Choroid plexus epithelial cell (primary cell): ENCODE results near the gene KCNQ5.

Experiments used
- DNase-seq: peaks from one replicate; pipeline ENCODE4 v3.0.0-alpha.2; 2010; ENCODE audit warnings: low read depth
- H3K4me3 ChIP-seq: 2 replicates; pipeline ENCODE4 v1.5.1; 2011; ENCODE audit warnings: low read depth, mild to moderate bottlenecking, control low read depth, low read length, moderate library complexity
- CTCF ChIP-seq: conservative IDR thresholded peaks from 2 replicates; pipeline ENCODE4 v1.5.1; 2011; ENCODE audit warnings: low read depth, mild to moderate bottlenecking, control low read depth, inconsistent platforms, low read length, moderate library complexity

Gene KCNQ5

DNA sequence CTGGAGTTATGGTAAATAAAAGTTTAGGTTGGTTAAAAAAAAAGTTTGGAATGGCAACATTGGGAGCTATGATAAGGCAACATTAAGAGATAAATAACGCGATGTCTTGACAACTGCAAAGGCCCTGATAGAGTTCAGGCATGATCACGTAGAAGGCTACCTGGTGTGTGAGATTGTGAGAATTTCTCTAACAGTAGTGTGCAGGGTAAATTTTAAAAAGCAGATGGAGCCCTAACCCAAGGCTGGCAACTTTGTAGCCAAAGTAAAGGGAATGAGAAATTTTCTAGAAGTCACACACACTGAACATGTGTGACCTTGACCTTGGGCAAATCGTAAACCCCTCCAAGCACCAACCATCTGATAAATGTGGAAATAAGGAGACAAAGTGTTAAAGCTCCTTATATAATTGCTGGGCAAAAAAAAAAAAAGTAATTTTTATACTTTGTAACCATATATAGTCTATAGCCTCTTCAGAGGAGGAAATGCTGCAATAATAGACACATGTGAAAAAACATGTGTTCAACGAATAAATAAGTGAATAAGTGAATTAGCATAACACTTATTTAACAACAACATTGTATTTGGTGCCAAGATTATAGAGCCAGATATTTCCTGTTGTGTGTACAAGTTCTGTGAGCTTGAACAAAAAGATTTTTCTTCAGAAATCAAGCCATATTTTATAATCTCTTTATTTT lies 18.2 kb downstream of the KCNQ5 start:
- H3K4me3 ChIP-seq: no peak overlapping the region
- no peak for DNase-seq
- peak; percentile 18 for TF ChIP-seq CTCF

- no peak for DNase-seq
- H3K4me3 ChIP-seq: no peak overlapping the region
- no peak for TF ChIP-seq CTCF
Observed at GRCh38 chr6:72640615-72640930, 18.7 kb downstream of the KCNQ5 start.

- no peak for DNase-seq
- TF ChIP-seq CTCF: no peak
- H3K4me3 ChIP-seq: no peak overlapping the region
Observed at GRCh38 chr6:72642435-72642834, 20.6 kb downstream of the KCNQ5 start.

- H3K4me3 ChIP-seq: no peak overlapping the region
- DNase-seq: no peak
- peak; percentile 13 for TF ChIP-seq CTCF
Observed at GRCh38 chr6:72643214-72643613, 21.4 kb downstream of the KCNQ5 start.

DNA sequence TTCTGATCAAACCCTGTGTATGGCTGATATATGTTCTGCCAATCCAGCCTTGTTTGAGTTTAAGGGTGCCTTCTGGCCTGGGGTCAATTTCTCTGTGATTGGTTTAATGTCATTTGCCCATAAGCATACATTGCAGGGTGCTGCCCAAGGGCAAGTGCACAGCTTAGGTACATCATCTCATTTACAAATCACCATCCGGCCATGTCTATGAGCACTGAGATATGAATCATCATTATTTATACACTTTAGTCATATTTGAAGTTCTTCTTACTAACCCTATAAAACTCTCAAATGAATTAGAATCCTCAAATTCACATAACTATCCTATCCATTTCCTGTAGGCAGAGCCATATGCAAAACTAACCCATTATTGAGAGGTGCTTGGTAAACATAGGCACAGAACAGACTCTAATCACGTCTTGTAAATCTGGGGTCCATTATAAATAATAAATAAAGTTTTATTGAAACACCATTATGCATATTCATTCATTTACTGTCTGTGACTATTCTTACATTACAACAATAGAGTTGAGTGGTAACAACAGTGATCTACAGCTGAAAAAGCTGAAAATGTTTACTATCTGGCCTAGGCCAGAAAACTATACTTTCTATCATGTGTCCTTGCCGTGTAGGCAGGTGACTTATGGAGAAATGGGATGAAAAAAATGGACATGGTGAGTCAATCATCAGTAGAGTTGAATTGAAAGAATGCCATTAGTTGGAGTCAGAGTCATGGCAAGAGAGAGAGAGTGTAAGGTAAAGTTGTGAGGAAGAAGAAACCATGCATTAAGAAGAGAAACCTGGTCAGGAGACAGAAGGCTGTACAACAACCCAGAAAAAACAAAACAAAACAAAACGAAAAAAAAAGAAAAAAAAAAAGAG lies 25.0 kb downstream of the KCNQ5 start:
- no peak for DNase-seq
- TF ChIP-seq CTCF: no peak
- no peak overlapping the region for H3K4me3 ChIP-seq

DNA sequence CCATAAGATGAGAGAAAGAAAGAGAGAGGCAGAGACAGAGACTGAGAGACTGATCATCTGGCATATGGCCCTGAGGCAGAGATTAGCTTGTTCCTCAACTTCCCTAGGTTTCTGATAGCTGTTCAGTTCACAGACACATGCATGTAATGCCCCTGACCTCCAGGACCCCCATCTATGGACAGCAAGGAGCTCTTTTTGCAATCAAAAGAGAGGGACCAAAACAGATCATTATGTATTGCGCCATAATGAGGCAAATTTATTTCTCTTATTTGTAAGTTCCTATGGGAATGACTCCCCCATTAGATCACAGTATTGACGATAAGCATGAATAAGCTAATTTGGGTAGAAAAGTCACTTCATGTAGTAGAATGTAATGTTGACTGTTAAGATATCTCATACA lies 25.6 kb downstream of the KCNQ5 start:
- DNase-seq: no peak
- no peak for TF ChIP-seq CTCF

More for the DNA sequence above, 25.6 kb downstream of the KCNQ5 start:
- H3K4me3 ChIP-seq: no peak overlapping the region
